Umbilical cord (tissue), 2 donors: ENCODE data around the gene ADPRHL1. TPM values are rescaled to one million over a fixed set of nuclear protein-coding genes. Genes with fewer than 3 reads are reported as not detected.

Experiments
- DNase-seq: peaks from one replicate; pipeline ENCODE4 v3.0.0-alpha.2; 2015; ENCODE audit warnings: low spot score
- total RNA-seq: library from RNA; depleted of rRNA; stranded (reverse); fragments of >200 nt; gene quantifications from one replicate; pipeline ENCODE4 v1.2.3, GENCODE V29; 2014; ENCODE audit warnings: low replicate concordance; ENCODE audit not compliant: insufficient read depth

ADPRHL1 gene
- total RNA-seq, 1 donor from 2014 or later, result 1.7 TPM

DNA sequence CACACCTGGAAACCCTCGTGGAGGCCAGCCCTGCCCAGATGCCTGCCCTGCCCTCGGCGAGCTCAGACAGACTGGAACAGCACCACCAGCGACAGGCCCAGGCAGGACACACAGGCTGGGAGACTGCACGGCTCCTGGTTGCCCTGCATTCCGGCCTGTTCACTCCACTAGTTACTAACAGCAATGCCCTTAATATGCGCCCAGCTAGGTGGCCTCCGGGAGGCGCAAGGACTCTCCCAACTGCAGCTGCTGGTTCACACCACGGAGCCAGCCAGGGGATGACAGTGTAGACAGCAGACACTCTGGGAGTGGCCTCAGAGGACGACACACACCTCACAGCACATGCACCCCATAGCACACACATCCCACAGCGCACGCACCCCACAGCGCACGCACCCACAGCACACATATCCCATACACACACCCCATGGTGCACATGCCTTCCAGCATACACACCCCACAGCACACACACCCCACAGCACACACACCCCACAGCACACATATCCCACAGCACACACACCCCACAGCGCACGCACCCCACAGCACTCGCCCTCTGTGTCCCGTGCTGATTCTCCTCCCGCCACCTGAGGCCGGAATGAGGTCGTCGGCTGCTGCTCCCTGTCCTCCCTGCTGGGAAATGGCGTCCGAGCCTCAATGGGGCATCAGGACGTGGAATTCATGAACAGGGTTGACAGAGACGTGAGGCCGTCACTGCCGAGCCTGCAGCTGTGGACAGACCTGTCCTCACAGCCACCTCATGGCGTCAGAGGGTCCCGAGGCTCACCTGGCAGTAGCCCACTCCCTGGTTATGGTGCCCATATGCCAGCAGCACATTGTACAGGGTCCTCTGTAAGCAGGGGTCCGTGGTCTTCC is 103.0 kb downstream of the ADPRHL1 start:
- no peak for DNase-seq

Other genes starting within 250 kb of the ADPRHL1 start
- 79.9 TPM for gene PCID2, start 244.8 kb downstream of the ADPRHL1 start, total RNA-seq
- gene CUL4A, start 243.9 kb downstream of the ADPRHL1 start, total RNA-seq, result 237 TPM
- 101 TPM for gene LAMP1, start 156.2 kb downstream of the ADPRHL1 start, total RNA-seq
- not detected for gene GRTP1, start 89.4 kb downstream of the ADPRHL1 start, total RNA-seq
- gene DCUN1D2, start 37.2 kb upstream of the ADPRHL1 start, total RNA-seq, result 11.1 TPM
- 31.8 TPM for gene TFDP1, start 131.3 kb upstream of the ADPRHL1 start, total RNA-seq
- not detected for gene ATP4B, start 204.7 kb upstream of the ADPRHL1 start, total RNA-seq
- gene GRK1, start 213.7 kb upstream of the ADPRHL1 start, total RNA-seq, result not detected